ENCODE results near the gene LBX2.

The LBX2 gene

DNA sequence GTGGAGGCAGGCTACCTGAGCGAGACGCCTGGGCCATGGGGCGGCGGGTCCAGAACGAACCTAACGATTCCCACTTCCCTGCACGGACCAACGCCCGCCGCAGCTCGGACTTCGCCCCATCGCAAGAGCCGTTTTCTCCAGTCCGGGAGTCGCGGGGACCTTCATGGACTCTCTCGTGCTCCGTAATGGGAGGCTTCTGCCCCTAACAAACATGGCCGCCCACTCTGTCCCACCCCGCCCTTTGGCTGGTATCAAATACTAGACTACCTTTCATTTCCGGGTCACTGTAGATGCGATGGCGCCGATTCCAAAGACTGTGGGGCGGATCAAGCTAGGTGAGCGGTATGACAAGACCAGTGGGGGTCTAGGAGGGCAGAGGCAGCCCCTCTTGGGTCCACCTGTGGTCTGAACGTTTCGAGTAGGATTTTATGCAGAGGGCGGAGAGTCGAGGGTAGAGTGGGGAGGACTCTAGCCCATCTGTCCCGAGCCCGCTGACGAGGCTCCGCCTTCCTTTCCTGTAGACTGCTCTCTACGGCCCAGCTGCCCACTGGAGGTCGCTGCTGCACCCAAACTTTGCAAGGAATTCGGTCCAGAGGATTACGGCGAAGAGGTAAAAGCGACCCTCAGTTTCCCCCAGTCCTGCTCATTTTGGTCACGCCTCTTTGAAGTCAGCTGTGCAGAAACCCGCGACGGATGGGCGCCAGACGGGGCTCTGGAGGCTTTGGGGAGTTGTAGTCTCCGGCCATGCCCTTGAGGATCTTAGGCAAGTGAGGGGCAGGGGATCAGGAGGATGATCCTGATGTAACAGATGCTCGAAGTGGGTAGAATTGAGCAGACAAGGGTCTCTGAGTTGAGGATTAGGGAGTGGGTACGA lies 16.4 kb downstream of the LBX2 start, which contains the start of the genes CCDC142 and TTC31:
Gene CCDC142 (minus strand): TSS at position 198 of the 874 bp plus-strand sequence. CDS start 161 bp downstream, at position 37.
Gene TTC31 (plus strand): TSS at position 281 of the 874 bp plus-strand sequence. CDS start 15 bp downstream, at position 296.
- TF ChIP-seq TAF1 (IDR thresholded peaks at IDR 0.05; ENCODE audit: borderline replicate concordance, insufficient read depth, low read length) (peak; percentile 87), POLR2AphosphoS5 (IDR thresholded peaks at IDR 0.05; ENCODE audit: low read depth, low read length) (peak; percentile 90), SIN3A (IDR thresholded peaks at IDR 0.05; ENCODE audit: borderline replicate concordance, insufficient read depth, low read length) (0 out of 2 replicates have a peak, but pooled peaks have one; percentile 59), FOXP2 (optimal IDR thresholded peaks at IDR 0.05; ENCODE audit: borderline replicate concordance, extremely low read depth, extremely low read length, insufficient read depth) (peak; percentile 72)
- TF ChIP-seq, protein P1, sequence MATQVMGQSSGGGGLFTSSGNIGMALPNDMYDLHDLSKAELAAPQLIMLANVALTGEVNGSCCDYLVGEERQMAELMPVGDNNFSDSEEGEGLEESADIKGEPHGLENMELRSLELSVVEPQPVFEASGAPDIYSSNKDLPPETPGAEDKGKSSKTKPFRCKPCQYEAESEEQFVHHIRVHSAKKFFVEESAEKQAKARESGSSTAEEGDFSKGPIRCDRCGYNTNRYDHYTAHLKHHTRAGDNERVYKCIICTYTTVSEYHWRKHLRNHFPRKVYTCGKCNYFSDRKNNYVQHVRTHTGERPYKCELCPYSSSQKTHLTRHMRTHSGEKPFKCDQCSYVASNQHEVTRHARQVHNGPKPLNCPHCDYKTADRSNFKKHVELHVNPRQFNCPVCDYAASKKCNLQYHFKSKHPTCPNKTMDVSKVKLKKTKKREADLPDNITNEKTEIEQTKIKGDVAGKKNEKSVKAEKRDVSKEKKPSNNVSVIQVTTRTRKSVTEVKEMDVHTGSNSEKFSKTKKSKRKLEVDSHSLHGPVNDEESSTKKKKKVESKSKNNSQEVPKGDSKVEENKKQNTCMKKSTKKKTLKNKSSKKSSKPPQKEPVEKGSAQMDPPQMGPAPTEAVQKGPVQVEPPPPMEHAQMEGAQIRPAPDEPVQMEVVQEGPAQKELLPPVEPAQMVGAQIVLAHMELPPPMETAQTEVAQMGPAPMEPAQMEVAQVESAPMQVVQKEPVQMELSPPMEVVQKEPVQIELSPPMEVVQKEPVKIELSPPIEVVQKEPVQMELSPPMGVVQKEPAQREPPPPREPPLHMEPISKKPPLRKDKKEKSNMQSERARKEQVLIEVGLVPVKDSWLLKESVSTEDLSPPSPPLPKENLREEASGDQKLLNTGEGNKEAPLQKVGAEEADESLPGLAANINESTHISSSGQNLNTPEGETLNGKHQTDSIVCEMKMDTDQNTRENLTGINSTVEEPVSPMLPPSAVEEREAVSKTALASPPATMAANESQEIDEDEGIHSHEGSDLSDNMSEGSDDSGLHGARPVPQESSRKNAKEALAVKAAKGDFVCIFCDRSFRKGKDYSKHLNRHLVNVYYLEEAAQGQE (IDR thresholded peaks at IDR 0.05; ENCODE audit: insufficient read depth in 1 of 2, low read depth in 2 of 2, low read length in 2 of 2) = 0 out of 4 replicates have a peak, but pooled peaks of 1 of the 2 experiments have one; percentile 39

DNA sequence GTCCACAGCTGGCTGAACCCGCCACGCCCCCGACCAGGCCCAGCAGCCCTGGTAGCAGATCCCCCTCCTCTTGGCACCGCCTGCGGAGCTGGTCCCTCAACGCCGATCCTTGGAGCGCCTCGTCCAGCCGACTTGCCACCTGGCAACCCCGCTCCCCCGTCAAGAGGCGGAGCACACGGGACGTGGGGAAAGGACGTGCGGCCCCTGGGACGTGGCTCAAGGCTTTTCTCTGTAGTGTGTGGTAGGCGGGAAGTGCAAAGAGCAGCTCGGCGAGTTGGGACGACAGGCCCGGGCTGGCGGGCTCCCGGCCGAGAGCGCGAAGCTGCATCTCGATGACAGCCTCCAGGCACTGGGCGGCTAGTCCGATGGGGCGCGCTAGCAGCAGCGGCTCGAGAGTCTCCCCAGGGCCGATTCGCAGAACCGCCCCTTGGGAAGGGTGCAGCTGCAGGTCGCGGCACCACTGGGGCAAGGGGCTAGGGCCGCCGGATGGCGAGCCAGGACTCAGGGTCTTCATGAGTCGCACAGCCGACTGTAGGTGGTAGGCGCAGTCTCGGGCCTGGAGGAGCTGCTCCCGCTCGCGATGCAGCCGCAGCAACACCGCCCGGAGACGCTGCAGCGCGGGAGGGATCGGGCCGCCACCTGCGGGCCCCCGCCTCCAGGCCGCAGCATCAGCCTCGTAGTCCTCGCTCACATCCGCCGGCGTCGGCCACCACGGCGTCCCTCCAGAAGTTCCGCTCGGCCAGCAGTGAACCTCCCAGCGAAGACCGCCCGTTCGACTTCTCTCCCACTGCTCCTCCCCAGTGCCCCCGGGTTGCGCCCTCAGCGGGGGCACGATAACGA lies 17.2 kb downstream of the LBX2 start:
- TF ChIP-seq TAF1 (IDR thresholded peaks at IDR 0.05; ENCODE audit: borderline replicate concordance, insufficient read depth, low read length) (no peak), FOXP2 (optimal IDR thresholded peaks at IDR 0.05; ENCODE audit: borderline replicate concordance, extremely low read depth, extremely low read length, insufficient read depth) (peak; percentile 0)

DNA sequence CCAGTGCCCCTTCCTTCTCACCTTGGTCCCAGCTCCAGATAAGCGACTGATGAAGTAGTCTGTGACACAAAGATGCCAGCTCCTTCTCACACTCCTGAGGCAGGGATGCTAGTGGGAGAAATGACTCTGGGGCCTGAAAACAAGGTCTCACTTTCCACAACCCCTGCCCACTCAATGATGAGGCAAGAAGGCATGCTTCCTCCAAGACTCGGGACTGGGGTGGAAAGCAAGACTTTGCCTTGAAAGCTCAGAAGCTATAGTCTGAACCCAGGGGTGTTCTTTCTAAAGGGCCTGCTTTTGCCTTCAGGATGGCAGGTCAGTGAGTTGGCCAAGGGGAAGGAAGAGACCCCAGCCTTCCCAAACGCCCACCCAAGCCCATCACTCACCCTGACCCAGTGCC lies 18.0 kb downstream of the LBX2 start:
- TF ChIP-seq FOXP2 (optimal IDR thresholded peaks at IDR 0.05; ENCODE audit: borderline replicate concordance, extremely low read depth, extremely low read length, insufficient read depth) = no peak
- TF ChIP-seq, protein P1 (IDR thresholded peaks at IDR 0.05; ENCODE audit: insufficient read depth in 1 of 2, low read depth in 2 of 2, low read length in 2 of 2) = no peak
- TF ChIP-seq TAF1 (IDR thresholded peaks at IDR 0.05; ENCODE audit: borderline replicate concordance, insufficient read depth, low read length) = no peak

DNA sequence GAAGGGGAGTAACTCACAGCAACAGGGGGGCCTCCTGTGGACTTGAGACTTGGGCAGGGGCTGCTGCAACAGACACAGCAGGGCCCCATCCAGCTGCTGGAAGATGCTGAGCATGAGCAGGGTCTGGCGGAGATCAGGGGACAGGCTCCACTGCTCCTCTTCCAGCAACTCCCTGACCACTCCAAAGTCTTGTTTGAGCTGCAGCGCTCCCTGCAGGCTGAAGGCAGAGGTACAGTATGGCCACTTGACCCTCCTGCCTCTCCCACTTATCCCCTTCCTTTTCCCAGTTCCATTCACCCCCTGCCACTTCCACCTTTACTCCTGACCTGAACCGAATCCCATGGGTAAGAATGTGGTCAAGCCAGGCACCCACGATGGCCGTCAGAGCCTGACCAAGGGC lies 24.5 kb downstream of the LBX2 start:
- TF ChIP-seq FOXP2 (optimal IDR thresholded peaks at IDR 0.05; ENCODE audit: borderline replicate concordance, extremely low read depth, extremely low read length, insufficient read depth) (no peak), TAF1 (IDR thresholded peaks at IDR 0.05; ENCODE audit: borderline replicate concordance, insufficient read depth, low read length) (no peak), SIN3A (IDR thresholded peaks at IDR 0.05; ENCODE audit: borderline replicate concordance, insufficient read depth, low read length) (no peak), POLR2AphosphoS5 (IDR thresholded peaks at IDR 0.05; ENCODE audit: low read depth, low read length) (no peak)
- TF ChIP-seq, protein P1 (IDR thresholded peaks at IDR 0.05; ENCODE audit: insufficient read depth in 1 of 2, low read depth in 2 of 2, low read length in 2 of 2) = no peak

DNA sequence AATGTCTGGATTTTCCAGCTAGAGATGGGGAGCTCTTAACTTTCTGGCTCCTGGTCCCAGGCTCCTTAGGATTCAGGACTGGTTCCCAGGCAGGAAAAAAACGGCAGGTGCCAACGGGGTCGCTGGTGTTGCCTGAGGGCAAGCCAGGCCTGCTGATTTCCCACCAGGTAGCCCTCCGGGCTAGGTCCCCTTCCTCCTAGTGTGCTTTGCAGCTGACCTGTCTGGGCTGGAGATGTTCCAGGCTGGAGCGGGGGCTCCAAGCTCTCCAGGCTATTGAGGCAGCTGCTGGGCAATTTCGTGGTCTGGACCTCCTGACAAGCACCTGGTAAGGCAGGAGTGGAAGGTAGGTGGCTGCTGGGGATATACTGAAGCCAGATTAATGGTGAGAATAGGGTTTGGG lies 24.9 kb downstream of the LBX2 start:
- TF ChIP-seq FOXP2 (optimal IDR thresholded peaks at IDR 0.05; ENCODE audit: borderline replicate concordance, extremely low read depth, extremely low read length, insufficient read depth) (no peak), TAF1 (IDR thresholded peaks at IDR 0.05; ENCODE audit: borderline replicate concordance, insufficient read depth, low read length) (no peak), SIN3A (IDR thresholded peaks at IDR 0.05; ENCODE audit: borderline replicate concordance, insufficient read depth, low read length) (no peak), POLR2AphosphoS5 (IDR thresholded peaks at IDR 0.05; ENCODE audit: low read depth, low read length) (no peak)
- TF ChIP-seq, protein P1 (IDR thresholded peaks at IDR 0.05; ENCODE audit: insufficient read depth in 1 of 2, low read depth in 2 of 2, low read length in 2 of 2) = no peak

Data from PFSK-1 (cell line).